Peyer's patch (tissue), 4 donors: Measurements from ENCODE around the gene SERPINH1.

Experiments used
- POLR2A ChIP-seq, 2 donors: fragments of 450-650 bp; IDR thresholded peaks; one replicate each; pipeline ENCODE4 v1.5.1; 2017; ENCODE audit warnings: antibody characterized with exemption in 2 of 2, mild to moderate bottlenecking in 2 of 2, moderate library complexity in 2 of 2
- TF ChIP-seq, protein P1 (sequence below), 6 experiments: fragments of 450-650 bp in 4 of 6; fragments of 200-600 bp in 2 of 6; sonication (generic) in 1 of 6; IDR thresholded peaks; one replicate each; pipeline ENCODE4 v1.5.1; 2017 to 2019; ENCODE audit warnings: antibody characterized with exemption in 6 of 6, mild to moderate bottlenecking in 3 of 6, moderate library complexity in 1 of 6

DNA sequence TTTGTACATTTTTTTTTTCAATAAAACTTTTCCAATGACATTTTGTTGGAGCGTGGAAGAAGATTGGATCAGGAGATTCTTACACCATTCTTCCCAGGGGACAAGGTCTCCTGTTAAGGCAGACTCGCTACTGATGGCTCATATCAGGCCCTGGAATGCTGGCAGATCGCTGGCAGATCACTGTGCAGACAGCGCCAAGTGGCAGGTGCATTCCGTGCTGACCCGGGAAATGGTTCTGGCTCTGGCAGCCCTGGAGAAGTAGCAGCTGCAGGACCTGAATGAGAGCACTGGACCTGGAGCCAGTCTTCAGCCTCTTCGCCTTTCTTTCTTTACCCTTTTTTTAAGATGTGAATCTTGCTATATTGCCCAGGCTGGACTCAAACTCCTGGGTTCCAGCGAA lies 10.7 kb downstream of the SERPINH1 start:
- TF ChIP-seq, protein P1, sequence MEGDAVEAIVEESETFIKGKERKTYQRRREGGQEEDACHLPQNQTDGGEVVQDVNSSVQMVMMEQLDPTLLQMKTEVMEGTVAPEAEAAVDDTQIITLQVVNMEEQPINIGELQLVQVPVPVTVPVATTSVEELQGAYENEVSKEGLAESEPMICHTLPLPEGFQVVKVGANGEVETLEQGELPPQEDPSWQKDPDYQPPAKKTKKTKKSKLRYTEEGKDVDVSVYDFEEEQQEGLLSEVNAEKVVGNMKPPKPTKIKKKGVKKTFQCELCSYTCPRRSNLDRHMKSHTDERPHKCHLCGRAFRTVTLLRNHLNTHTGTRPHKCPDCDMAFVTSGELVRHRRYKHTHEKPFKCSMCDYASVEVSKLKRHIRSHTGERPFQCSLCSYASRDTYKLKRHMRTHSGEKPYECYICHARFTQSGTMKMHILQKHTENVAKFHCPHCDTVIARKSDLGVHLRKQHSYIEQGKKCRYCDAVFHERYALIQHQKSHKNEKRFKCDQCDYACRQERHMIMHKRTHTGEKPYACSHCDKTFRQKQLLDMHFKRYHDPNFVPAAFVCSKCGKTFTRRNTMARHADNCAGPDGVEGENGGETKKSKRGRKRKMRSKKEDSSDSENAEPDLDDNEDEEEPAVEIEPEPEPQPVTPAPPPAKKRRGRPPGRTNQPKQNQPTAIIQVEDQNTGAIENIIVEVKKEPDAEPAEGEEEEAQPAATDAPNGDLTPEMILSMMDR (IDR thresholded peaks at IDR 0.05): no peak
- no peak for TF ChIP-seq POLR2A (IDR thresholded peaks at IDR 0.05)
